Upper lobe of left lung (tissue), 6 donors: ENCODE data around the gene FBXL13. TPM values are rescaled to one million over a fixed set of nuclear protein-coding genes. Genes with fewer than 3 reads are reported as not detected.

Source experiments
- ATAC-seq, 2 donors: fragments of 200-7000 bp; cut with Tn5 transposase; one replicate each; pipeline ENCODE4 v1.9.1; 2022; ENCODE audit warnings: mild to moderate bottlenecking in 2 of 2, moderate library complexity in 2 of 2; ENCODE audit not compliant: low FRiP score in 2 of 2
- DNase-seq, 2 donors: peaks; one replicate each; pipeline ENCODE4 v3.0.0-alpha.2; 2019 to 2020
- H3K27ac ChIP-seq, 4 donors: fragments of 200-600 bp; sonication (generic); one replicate each; pipeline ENCODE4 v1.5.1; 2016 to 2019
- H3K27me3 ChIP-seq, 4 donors: fragments of 200-600 bp; sonication (generic); one replicate each; pipeline ENCODE4 v1.5.1; 2017 to 2019
- H3K36me3 ChIP-seq, 4 donors: fragments of 200-600 bp; sonication (generic); one replicate each; pipeline ENCODE4 v1.5.1; 2016 to 2019
- H3K4me1 ChIP-seq, 4 donors: fragments of 200-600 bp; sonication (generic); one replicate each; pipeline ENCODE4 v1.5.1; 2018 to 2019
- H3K4me3 ChIP-seq, 4 donors: fragments of 200-600 bp; sonication (generic); one replicate each; pipeline ENCODE4 v1.5.1; 2017 to 2019; ENCODE audit warnings: mild to moderate bottlenecking in 2 of 4, moderate library complexity in 1 of 4
- H3K9me3 ChIP-seq, 4 donors: fragments of 200-600 bp; sonication (generic); one replicate each; pipeline ENCODE4 v1.5.1; 2018 to 2019
- EP300 ChIP-seq, 4 donors: sonication (generic); formaldehyde crosslinking; IDR thresholded peaks; one replicate each; pipeline ENCODE4 v1.5.1; 2017; ENCODE audit warnings: antibody characterized with exemption in 4 of 4, control low read depth in 2 of 4
- POLR2A ChIP-seq, 4 donors: fragments of 450-650 bp; IDR thresholded peaks; one replicate each; pipeline ENCODE4 v1.5.1; 2016 to 2017; ENCODE audit warnings: antibody characterized with exemption in 4 of 4, mild to moderate bottlenecking in 2 of 4
- POLR2AphosphoS5 ChIP-seq, 2 donors: sonication (generic); formaldehyde crosslinking; IDR thresholded peaks; one replicate each; pipeline ENCODE4 v1.5.1; 2017; ENCODE audit warnings: antibody characterized with exemption in 2 of 2
- WGBS, 2 donors: methylation state at CpG; one replicate each; pipeline ENCODE4 v1.1.5; 2017 to 2018; 5-methylcytosine and 5-hydroxymethylcytosine counted together
- total RNA-seq, 6 donors: library from RNA; depleted of rRNA in 4 of 6; stranded (reverse); fragments of >200 nt in 4 of 6; gene quantifications; one replicate each; pipeline versions ENCODE4 v1.1.0 to v1.2.1, GENCODE V29; 2016 to 2021
- TF ChIP-seq, protein P1 (sequence below), 6 experiments: fragments of 450-650 bp in 4 of 6; fragments of 200-600 bp in 2 of 6; sonication (generic) in 2 of 6; IDR thresholded peaks; one replicate each; pipeline ENCODE4 v1.5.1; 2016 to 2019; ENCODE audit warnings: antibody characterized with exemption in 6 of 6
- donor health status: DM: no; HTN: no; CAD: no; lungs with moderate emphysema.
- donor health status: DM: no; HTN: yes; CAD: no; lungs with severe emphysema.

FBXL13 gene
- total RNA-seq, 6 donors from 2014 or later: 1.6 to 11.6 (median 2.9) TPM

GRCh38 chr7:102927312-102927933 lies 147.2 kb downstream of the FBXL13 start:
- Histone ChIP-seq H3K36me3 (no peaks in the 10 kb centered on the region), H3K9me3 (no peaks in the 10 kb centered on the region), H3K27ac (no peak overlapping the region), H3K27me3 (no peaks in the 10 kb centered on the region), H3K4me3 (no peak overlapping the region), H3K4me1 (peaks cover 0 to 5% (median 2%) of the 10 kb centered on the region in 4 donors)
- no peak for ATAC-seq
- 37 to 44% methylated on average over 2 of the region's 2 CpGs for WGBS, 2 donors
- TF ChIP-seq EP300 (IDR thresholded peaks at IDR 0.05): no peak
- DNase-seq: no peak

- TF ChIP-seq POLR2A (IDR thresholded peaks at IDR 0.05): no peak
- no peak for TF ChIP-seq EP300 (IDR thresholded peaks at IDR 0.05)
- TF ChIP-seq, protein P1, sequence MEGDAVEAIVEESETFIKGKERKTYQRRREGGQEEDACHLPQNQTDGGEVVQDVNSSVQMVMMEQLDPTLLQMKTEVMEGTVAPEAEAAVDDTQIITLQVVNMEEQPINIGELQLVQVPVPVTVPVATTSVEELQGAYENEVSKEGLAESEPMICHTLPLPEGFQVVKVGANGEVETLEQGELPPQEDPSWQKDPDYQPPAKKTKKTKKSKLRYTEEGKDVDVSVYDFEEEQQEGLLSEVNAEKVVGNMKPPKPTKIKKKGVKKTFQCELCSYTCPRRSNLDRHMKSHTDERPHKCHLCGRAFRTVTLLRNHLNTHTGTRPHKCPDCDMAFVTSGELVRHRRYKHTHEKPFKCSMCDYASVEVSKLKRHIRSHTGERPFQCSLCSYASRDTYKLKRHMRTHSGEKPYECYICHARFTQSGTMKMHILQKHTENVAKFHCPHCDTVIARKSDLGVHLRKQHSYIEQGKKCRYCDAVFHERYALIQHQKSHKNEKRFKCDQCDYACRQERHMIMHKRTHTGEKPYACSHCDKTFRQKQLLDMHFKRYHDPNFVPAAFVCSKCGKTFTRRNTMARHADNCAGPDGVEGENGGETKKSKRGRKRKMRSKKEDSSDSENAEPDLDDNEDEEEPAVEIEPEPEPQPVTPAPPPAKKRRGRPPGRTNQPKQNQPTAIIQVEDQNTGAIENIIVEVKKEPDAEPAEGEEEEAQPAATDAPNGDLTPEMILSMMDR (IDR thresholded peaks at IDR 0.05): no peak
- no peak for TF ChIP-seq POLR2AphosphoS5 (IDR thresholded peaks at IDR 0.05)
- Histone ChIP-seq H3K36me3 (no peaks in the 10 kb centered on the region), H3K27me3 (no peaks in the 10 kb centered on the region), H3K4me1 (peaks cover 0 to 5% (median 2%) of the 10 kb centered on the region in 4 donors), H3K4me3 (no peak overlapping the region), H3K27ac (no peak overlapping the region), H3K9me3 (no peaks in the 10 kb centered on the region)
- no peak for ATAC-seq
- no peak for DNase-seq
These were observed 147.8 kb downstream of the FBXL13 start for GRCh38 chr7:102926783-102927140.

GRCh38 chr7:102925976-102926782 lies 148.4 kb downstream of the FBXL13 start:
- 33 to 59% methylated on average over 5 of the region's 5 CpGs for WGBS, 2 donors
- Histone ChIP-seq H3K27me3 (no peaks in the 10 kb centered on the region), H3K27ac (no peak overlapping the region), H3K4me3 (no peak overlapping the region), H3K36me3 (no peaks in the 10 kb centered on the region), H3K4me1 (peaks cover 0 to 5% (median 2%) of the 10 kb centered on the region in 4 donors), H3K9me3 (no peaks in the 10 kb centered on the region)
- no peak for ATAC-seq
- no peak for TF ChIP-seq EP300 (IDR thresholded peaks at IDR 0.05)
- no peak for TF ChIP-seq POLR2A (IDR thresholded peaks at IDR 0.05)
- no peak for TF ChIP-seq POLR2AphosphoS5 (IDR thresholded peaks at IDR 0.05)
- TF ChIP-seq, protein P1 (IDR thresholded peaks at IDR 0.05): no peak
- DNase-seq: no peak

GRCh38 chr7:102918845-102919244 lies 155.8 kb downstream of the FBXL13 start:
- no peak for ATAC-seq
- Histone ChIP-seq H3K27me3 (no peaks in the 10 kb centered on the region), H3K4me3 (no peak overlapping the region), H3K36me3 (no peaks in the 10 kb centered on the region), H3K27ac (no peak overlapping the region), H3K9me3 (no peaks in the 10 kb centered on the region), H3K4me1 (no peaks in the 10 kb centered on the region)
- WGBS, 2 donors: 22 to 64% methylated on average over 1 of the region's 1 CpG
- DNase-seq: no peak
- TF ChIP-seq, protein P1 (IDR thresholded peaks at IDR 0.05): no peak
- TF ChIP-seq POLR2A (IDR thresholded peaks at IDR 0.05) (no peak), POLR2AphosphoS5 (IDR thresholded peaks at IDR 0.05) (no peak), EP300 (IDR thresholded peaks at IDR 0.05) (no peak)

GRCh38 chr7:102917436-102918353 lies 156.9 kb downstream of the FBXL13 start:
- ATAC-seq: no peak
- TF ChIP-seq POLR2A (IDR thresholded peaks at IDR 0.05) (no peak), POLR2AphosphoS5 (IDR thresholded peaks at IDR 0.05) (no peak)
- TF ChIP-seq, protein P1 (IDR thresholded peaks at IDR 0.05): no peak
- Histone ChIP-seq H3K36me3 (no peaks in the 10 kb centered on the region), H3K27me3 (no peaks in the 10 kb centered on the region), H3K9me3 (no peaks in the 10 kb centered on the region), H3K27ac (no peak overlapping the region), H3K4me3 (no peak overlapping the region), H3K4me1 (peaks cover 0 to 3% (median 0%) of the 10 kb centered on the region in 4 donors)
- DNase-seq: no peak
- 75 to 82% methylated on average over 5 of the region's 5 CpGs for whole genome bisulfite sequencing, 2 donors
